AG04449 (cell line): ENCODE results near the gene OR9I1.

Experiments
- CTCF ChIA-PET: fragments of 350-600 bp; formaldehyde crosslinking; extraction: SDS; loops from one replicate; lab custom pipeline; 2021; ENCODE audit warnings: antibody characterized with exemption; lab: Yijun Ruan, JAX
- POLR2A ChIA-PET: fragments of 400-600, 350-600 bp; formaldehyde crosslinking; extraction: SDS; loops from one replicate; lab custom pipeline; 2020; ENCODE audit warnings: antibody characterized with exemption, inconsistent platforms; lab: Yijun Ruan, JAX
- DNase-seq: peaks from one replicate; pipeline ENCODE4 v3.0.0-alpha.2; 2010; ENCODE audit warnings: low read depth, low spot score
- H3K4me3 ChIP-seq: 2 replicates; pipeline ENCODE4 v1.5.1; 2011; ENCODE audit warnings: low read depth, mild to moderate bottlenecking, control low read depth, low read length
- CTCF ChIP-seq: IDR thresholded peaks from one replicate; pipeline ENCODE4 v1.5.1; 2011; ENCODE audit warnings: mild to moderate bottlenecking, moderate library complexity, low read length, control low read depth, inconsistent platforms; ENCODE audit not compliant: insufficient read depth; ENCODE audit errors: missing control alignments

Gene OR9I1

GRCh38 chr11:58125469-58125868, at the start of gene OR9I1:
OR9I1 (minus strand) TSS chr11:58125530; CDS start chr11:58119444, 6,086 bp downstream.
- POLR2A ChIA-PET = no interaction called here
- TF ChIP-seq CTCF = no peak
- DNase-seq = no peak
- CTCF ChIA-PET = interaction anchor here (1.1 kb wide), 1 partner anchor 389 kb away, joined by 3 read pairs; no protein-coding TSS in a partner anchor
- no peak within 1 kb of the TSS for H3K4me3 ChIP-seq

GRCh38 chr11:58165504-58166106, 40.3 kb upstream of the OR9I1 start:
- ChIA-PET POLR2A (no interaction called here), CTCF (no interaction called here)
- no peak overlapping the region for H3K4me3 ChIP-seq
- DNase-seq = no peak
- TF ChIP-seq CTCF = no peak

GRCh38 chr11:58164990-58165389, 39.7 kb upstream of the OR9I1 start:
- DNase-seq = no peak
- H3K4me3 ChIP-seq = no peak overlapping the region
- no peak for TF ChIP-seq CTCF
- CTCF ChIA-PET = no interaction called here
- POLR2A ChIA-PET = no interaction called here

GRCh38 chr11:58164389-58164788, 39.1 kb upstream of the OR9I1 start:
- TF ChIP-seq CTCF = no peak
- H3K4me3 ChIP-seq = no peak overlapping the region
- no peak for DNase-seq
- CTCF ChIA-PET = no interaction called here
- POLR2A ChIA-PET = no interaction called here

GRCh38 chr11:58152781-58153180, 27.5 kb upstream of the OR9I1 start:
- POLR2A ChIA-PET = no interaction called here

GRCh38 chr11:58142761-58143160, 17.4 kb upstream of the OR9I1 start:
- CTCF ChIA-PET = no interaction called here
- TF ChIP-seq CTCF = no peak
- POLR2A ChIA-PET = no interaction called here
- no peak overlapping the region for H3K4me3 ChIP-seq
- no peak for DNase-seq

More at GRCh38 chr11:58152781-58153180, 27.5 kb upstream of the OR9I1 start:
- H3K4me3 ChIP-seq = no peak overlapping the region
- TF ChIP-seq CTCF = no peak
- DNase-seq = no peak
- CTCF ChIA-PET = interaction anchor here (0.7 kb wide), 1 partner anchor 25 kb away, joined by 3 read pairs; no protein-coding TSS in a partner anchor
